Heart right ventricle (tissue), 16 donors: ENCODE data around the gene KLF3. TPM values are rescaled to one million over a fixed set of nuclear protein-coding genes. Genes with fewer than 3 reads are reported as not detected.

Experiments used
- ATAC-seq, 8 donors: fragments of 200-7000 bp; cut with Tn5 transposase; one replicate each; pipeline ENCODE4 v1.9.1; 2020; ENCODE audit warnings: mild to moderate bottlenecking in 8 of 8, moderate library complexity in 8 of 8, moderate number of reproducible peaks in 1 of 8
- DNase-seq, 2 donors: peaks; one replicate each; pipeline ENCODE4 v3.0.0-alpha.2; 2020
- H3K27ac ChIP-seq, 10 donors: fragments of 200-600 bp; sonication (generic) in 2 of 10; one replicate each; pipeline versions ENCODE4 v1.5.0 to v1.8.0; 2020 to 2022; ENCODE audit warnings: mild to moderate bottlenecking in 3 of 10
- H3K27me3 ChIP-seq, 7 donors: fragments of 200-600 bp; one replicate each; pipeline ENCODE4 v1.8.0; 2021 to 2022; ENCODE audit warnings: mild to moderate bottlenecking in 2 of 7
- H3K36me3 ChIP-seq, 9 donors: fragments of 200-600 bp; sonication (generic) in 1 of 9; one replicate each; pipeline versions ENCODE4 v1.5.0 to v1.8.0; 2020 to 2022; ENCODE audit warnings: mild to moderate bottlenecking in 2 of 9
- H3K4me1 ChIP-seq, 9 donors: fragments of 200-600 bp; sonication (generic) in 1 of 9; one replicate each; pipeline versions ENCODE4 v1.5.0 to v1.8.0; 2020 to 2022; ENCODE audit warnings: mild to moderate bottlenecking in 4 of 9
- H3K4me3 ChIP-seq, 10 donors: fragments of 200-600 bp; sonication (generic) in 2 of 10; one replicate each; pipeline versions ENCODE4 v1.5.0 to v1.8.0; 2020 to 2022; ENCODE audit warnings: mild to moderate bottlenecking in 7 of 10, moderate library complexity in 2 of 10
- H3K9me3 ChIP-seq, 11 donors: fragments of 200-600 bp in 10 of 11; sonication (generic) in 2 of 11; one replicate each; pipeline versions ENCODE4 v1.5.0 to v1.8.0; 2013 to 2022; ENCODE audit warnings: mild to moderate bottlenecking in 2 of 11, control low read depth in 1 of 11, moderate library complexity in 1 of 11
- CTCF ChIP-seq, 9 donors: fragments of 200-600 bp; sonication (generic) in 2 of 9; IDR thresholded peaks; one replicate each; pipeline versions ENCODE4 v1.5.0 to v1.8.0; 2021 to 2022; ENCODE audit warnings: antibody characterized with exemption in 9 of 9, mild to moderate bottlenecking in 5 of 9, moderate library complexity in 1 of 9
- WGBS, 2 donors: extraction: QIAGEN DNeasy Blood & Tissue Kit; methylation state at CpG; one replicate each; pipeline ENCODE4 v1.1.7; 2013; ENCODE audit warnings: inconsistent platforms in 1 of 2; 5-methylcytosine and 5-hydroxymethylcytosine counted together
- intact Hi-C, 10 donors: fragments of 100-400 bp; cut with DNase I; formaldehyde crosslinking; loops; one replicate each; pipeline versions ENCODE4 v1.11.1 to v1.14.2; 2022
- polyA plus RNA-seq, 2 donors: library from polyadenylated mRNA; stranded (reverse); fragments of 200-250 nt; gene quantifications; one replicate each; pipeline ENCODE4 v1.2.3, GENCODE V29; 2013
- total RNA-seq, 10 donors: library from RNA; stranded (reverse); fragmentation: NEBNext Ultra II Directional in 3 of 10; extraction: Animal tissue kit (Norgen Biotek cat#: 25700) in 3 of 10; gene quantifications; one replicate each; pipeline versions ENCODE4 v1.2.1 to v1.2.4, GENCODE V29; 2021 to 2023
- donor health status: Arrhythmogenic right ventricular cardiomyopathy.
- donor health status: ischemic (EF 13 %, LVEDD 7.1; RV severe dilation, severe dysfunction).
- donor health status: healthy with polysubstance abuse.
- donor health status: DM: no; HTN: yes; CAD: no.
- donor health status: DM: no; HTN: no; CAD: no.
- donor health status: ischemic (EF 25% LVEDD 6.9; RV normal size, moderate dysfunction).
- donor health status: ischemic (EF 25% LVEDD 5.7; RV mildly dilated, moderate dysfunction).
- donor health status: healthy.
- donor health status: DM: yes; HTN: yes; CAD: no.
- donor health status: Ischemic cardiomyopathy.
- donor health status: ischemic (EF 35%, LVEDD 5.7; RV mildly dilated, moderate dysfunction).
- donor health status: nonischemic (EF 11% LVEDD 7.7; RV severe dilation, severe dysfunction).
- donor health status: DM: yes; HTN: yes; CAD: no.
- donor health status: PGD.
- donor health status: ischemic (EF 29% LVEDD 5.4; RV normal size, mild dysfunction).
- donor health status: nonischemic (EF 23%, LVEDD 6.1; RV moderate dilation, normal function).

KLF3 gene
- total and polyA plus RNA-seq, 12 donors: 9.9 to 25.1 (median 19.4) TPM

- intact Hi-C loops: no loop called here
- 5% methylated on average over 2 of the region's 2 CpGs for WGBS, 2 donors
- TF ChIP-seq CTCF (IDR thresholded peaks at IDR 0.05): no peak
- DNase-seq (no peak), ATAC-seq (no peak)
- Histone ChIP-seq H3K27me3 (no peaks in the 10 kb centered on the region), H3K9me3 (no peaks in the 10 kb centered on the region), H3K36me3 (peaks cover 0 to 83% (median 43%) of the 10 kb centered on the region in 9 donors), H3K27ac (peak overlapping the region in 1 of 10 donors; percentile 34), H3K4me3 (no peak overlapping the region), H3K4me1 (peaks cover 2 to 50% (median 31%) of the 10 kb centered on the region in 9 donors)
Measured at GRCh38 chr4:38696697-38697096, 32.7 kb downstream of the KLF3 start.

- H3K27ac ChIP-seq: peak overlapping the region in 1 of 10 donors; percentile 22
- H3K36me3 ChIP-seq: peaks cover 0 to 71% (median 43%) of the 10 kb centered on the region in 9 donors
- TF ChIP-seq CTCF (IDR thresholded peaks at IDR 0.05): no peak
- H3K4me1 ChIP-seq: peaks cover 2 to 39% (median 25%) of the 10 kb centered on the region in 9 donors
- 91 to 92% methylated on average over 1 of the region's 1 CpG for WGBS, 2 donors
- no peak overlapping the region for H3K4me3 ChIP-seq
- H3K9me3 ChIP-seq: no peaks in the 10 kb centered on the region
- DNase-seq (no peak), ATAC-seq (no peak)
- H3K27me3 ChIP-seq: no peaks in the 10 kb centered on the region
- intact Hi-C loops: no loop called here
Measured at GRCh38 chr4:38698176-38698575, 34.2 kb downstream of the KLF3 start.

GRCh38 chr4:38699112-38699511 lies 35.1 kb downstream of the KLF3 start:
- Histone ChIP-seq H3K36me3 (peaks cover 0 to 61% (median 38%) of the 10 kb centered on the region in 9 donors), H3K4me3 (no peak overlapping the region), H3K9me3 (no peaks in the 10 kb centered on the region), H3K4me1 (peaks cover 2 to 44% (median 34%) of the 10 kb centered on the region in 9 donors), H3K27ac (no peak overlapping the region), H3K27me3 (no peaks in the 10 kb centered on the region)
- no peak for TF ChIP-seq CTCF (IDR thresholded peaks at IDR 0.05)
- intact Hi-C loops: no loop called here
- ATAC-seq (no peak), DNase-seq (no peak)
- WGBS, 2 donors: 93 to 95% methylated on average over 2 of the region's 2 CpGs

GRCh38 chr4:38703635-38704034 lies 39.6 kb downstream of the KLF3 start:
- no peak for TF ChIP-seq CTCF (IDR thresholded peaks at IDR 0.05)
- Histone ChIP-seq H3K4me1 (peaks cover 0 to 22% (median 12%) of the 10 kb centered on the region in 9 donors), H3K4me3 (no peak overlapping the region), H3K27ac (no peak overlapping the region), H3K36me3 (peaks cover 0 to 16% (median 2%) of the 10 kb centered on the region in 9 donors), H3K27me3 (no peaks in the 10 kb centered on the region), H3K9me3 (no peaks in the 10 kb centered on the region)
- intact Hi-C loops: no loop called here
- ATAC-seq (peak in 1 of 8 donors; percentile 44), DNase-seq (no peak)
- 40 to 44% methylated on average over 4 of the region's 4 CpGs for WGBS, 2 donors
